GM06990 (cell line): ENCODE data around the gene FOSL1.
A peak's percentile ranks its signal among the peaks of the same experiment; 100 is the strongest.

ENCODE experiments used
- DNase-seq: peaks from one replicate; pipeline ENCODE4 v3.0.0-alpha.2; 2011; ENCODE audit not compliant: insufficient read length; ENCODE audit errors: extremely low read depth
- H3K27me3 ChIP-seq: replicated peaks from 2 replicates; pipeline ENCODE4 v1.6.0; 2011; ENCODE audit warnings: low read length; ENCODE audit not compliant: control insufficient read depth, insufficient read depth
- H3K36me3 ChIP-seq: 2 replicates; pipeline ENCODE4 v1.5.1; 2011; ENCODE audit warnings: low read length; ENCODE audit not compliant: control insufficient read depth, insufficient read depth
- H3K4me3 ChIP-seq: replicated peaks from 2 replicates; pipeline ENCODE4 v1.5.1; 2011; ENCODE audit warnings: low read depth, mild to moderate bottlenecking, control low read depth, low read length
- CTCF ChIP-seq: IDR thresholded peaks from 2 replicates; pipeline ENCODE4 v1.5.1; 2011; ENCODE audit warnings: low read length, control low read depth, mild to moderate bottlenecking, inconsistent platforms; ENCODE audit not compliant: insufficient read depth, poor library complexity, severe bottlenecking

Gene FOSL1

GRCh38 chr11:65906602-65907001, 6.4 kb upstream of the FOSL1 start:
- Histone ChIP-seq H3K27me3 (no peaks in the 10 kb centered on the region; the same call in 1 of the 2 replicates), H3K4me3 (no peak overlapping the region), H3K36me3 (no peaks in the 10 kb centered on the region)
- TF ChIP-seq CTCF: no peak
- DNase-seq: no peak

DNA sequence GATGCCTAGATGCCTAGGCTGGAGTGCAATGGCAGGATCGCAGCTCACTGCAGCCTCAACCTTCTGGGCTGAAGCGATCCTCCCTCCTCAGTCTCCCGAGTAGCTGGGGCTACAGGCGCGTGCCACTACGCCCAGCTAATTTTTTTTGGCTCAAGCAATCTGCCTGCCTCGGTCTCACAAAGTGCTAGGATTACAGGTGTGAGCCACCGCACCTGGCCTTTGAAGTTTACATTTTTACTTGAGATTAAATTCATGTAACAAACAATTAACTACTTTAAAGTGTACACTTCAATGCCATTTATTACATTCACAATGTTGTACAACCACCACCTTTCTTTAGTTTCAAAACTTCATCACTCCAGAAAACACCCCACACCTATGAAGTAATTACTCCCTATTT, 3.5 kb upstream of the FOSL1 start:
- Histone ChIP-seq H3K36me3 (no peaks in the 10 kb centered on the region), H3K27me3 (no peaks in the 10 kb centered on the region; the same call in 1 of the 2 replicates), H3K4me3 (no peak overlapping the region)
- no peak for DNase-seq
- no peak for TF ChIP-seq CTCF

GRCh38 chr11:65903068-65903481, 2.9 kb upstream of the FOSL1 start:
- Histone ChIP-seq H3K27me3 (no peaks in the 10 kb centered on the region; the same call in 1 of the 2 replicates), H3K4me3 (no peak overlapping the region), H3K36me3 (no peaks in the 10 kb centered on the region)
- TF ChIP-seq CTCF: no peak
- DNase-seq: no peak

DNA sequence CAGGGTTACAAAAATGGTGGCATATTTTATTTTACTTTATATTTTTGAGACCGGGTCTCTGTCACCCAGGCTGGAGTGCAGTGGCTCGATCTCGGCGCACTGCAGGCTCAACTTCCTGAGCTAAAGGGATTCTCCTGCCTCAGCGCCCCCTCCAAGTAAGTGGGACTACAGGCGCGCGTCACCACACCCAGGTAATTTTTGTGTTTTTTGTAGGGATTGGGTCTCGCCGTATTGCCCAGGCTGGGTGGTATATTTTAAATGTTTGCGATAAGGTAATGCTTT, 652 bp upstream of the FOSL1 start:
- Histone ChIP-seq H3K27me3 (no peaks in the 10 kb centered on the region; the same call in 1 of the 2 replicates), H3K4me3 (no peak overlapping the region), H3K36me3 (no peaks in the 10 kb centered on the region; the same call in none of the 2 replicates)
- DNase-seq: no peak
- TF ChIP-seq CTCF: no peak

DNA sequence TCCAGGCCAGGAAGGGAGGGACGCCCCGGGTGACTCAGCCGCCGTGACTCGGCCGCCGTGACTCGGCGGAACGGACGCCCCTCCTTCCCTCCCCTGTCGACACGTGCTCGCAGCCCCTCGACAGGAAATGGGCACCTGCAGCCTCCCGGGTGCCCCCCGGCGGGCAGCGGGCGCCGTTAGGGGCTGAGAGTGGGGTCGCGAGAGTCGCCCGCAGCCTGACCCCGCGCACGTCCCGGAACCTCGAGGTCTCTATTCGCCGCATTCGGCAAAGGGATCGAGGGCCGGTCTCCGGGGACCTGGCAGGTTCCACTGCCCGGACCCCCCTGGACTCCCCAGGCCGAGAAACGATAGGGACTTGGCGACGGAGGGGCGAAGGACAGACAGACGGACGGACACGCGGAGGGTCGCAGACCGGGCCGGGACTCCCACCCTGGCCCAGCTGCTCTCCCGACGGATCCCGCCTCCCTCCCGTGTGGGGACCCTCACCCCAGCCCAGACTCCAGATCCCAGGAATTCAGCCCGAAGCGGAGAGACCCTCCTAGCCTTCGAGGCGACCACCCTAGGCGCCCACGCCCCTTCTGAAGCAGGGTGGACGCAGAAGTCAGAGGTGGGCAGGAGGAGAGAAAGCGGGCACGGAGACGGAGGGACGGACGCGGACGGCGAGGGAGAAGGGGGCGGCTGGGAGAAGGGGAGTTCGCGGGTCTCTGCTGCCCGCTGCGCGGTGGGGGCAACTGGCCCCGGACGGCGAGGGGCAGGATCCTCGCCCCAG, 648 bp downstream of the FOSL1 start:
- peak; percentile 63 for DNase-seq
- TF ChIP-seq CTCF: peak; percentile 21
- H3K27me3 ChIP-seq: no peaks in the 10 kb centered on the region; the same call in 1 of the 2 replicates
- peak overlapping the region; percentile 89 for H3K4me3 ChIP-seq
- no peaks in the 10 kb centered on the region; the same call in none of the 2 replicates for H3K36me3 ChIP-seq
